NCI-H524 (cell line): Measurements from ENCODE around the gene DEFB126.
"Not testable (repeated sequence)": the region's sequence is repeated elsewhere in the genome, so short reads cannot be mapped to it uniquely, and the experiment has no call there.

ENCODE experiments used
- DNase-seq, 2 experiments: peaks; one replicate each; lab custom pipeline; 2025; lab: John Stamatoyannopoulos, UW

Gene DEFB126

GRCh38 chr20:142290-142689 lies at the start of gene DEFB126:
DEFB126 (plus strand) TSS chr20:142590; CDS start chr20:142629, 39 bp downstream.
- no peak for DNase-seq

- no peak for DNase-seq
Observed at GRCh38 chr20:93641-94040, 48.7 kb upstream of the DEFB126 start.

- DNase-seq, result no peak
Observed at GRCh38 chr20:95215-95614, 47.2 kb upstream of the DEFB126 start.

- DNase-seq, result not testable (repeated sequence)
Observed at GRCh38 chr20:97691-98090, 44.7 kb upstream of the DEFB126 start.

GRCh38 chr20:101975-102374 lies 40.4 kb upstream of the DEFB126 start:
- no peak for DNase-seq

GRCh38 chr20:103456-103855 lies 38.9 kb upstream of the DEFB126 start:
- no peak for DNase-seq

- no peak for DNase-seq
Observed at GRCh38 chr20:112396-112795, 30.0 kb upstream of the DEFB126 start.

- DNase-seq, result no peak
Observed at GRCh38 chr20:117518-117917, 24.9 kb upstream of the DEFB126 start.

GRCh38 chr20:129786-130323 lies 12.5 kb upstream of the DEFB126 start:
- not testable (repeated sequence) for DNase-seq

- peak; percentile 47 to 71 for DNase-seq
Observed at GRCh38 chr20:137668-138490, 4.5 kb upstream of the DEFB126 start.

GRCh38 chr20:145877-146276 lies 3.5 kb downstream of the DEFB126 start:
- DNase-seq, result no peak

GRCh38 chr20:152131-152530 lies 9.7 kb downstream of the DEFB126 start:
- DNase-seq, result no peak

GRCh38 chr20:157154-157553 lies 14.8 kb downstream of the DEFB126 start, which contains the start of gene DEFB127:
DEFB127 (plus strand) TSS chr20:157454; CDS start chr20:157545, 91 bp downstream.
- DNase-seq, result peak; percentile 8 to 57

- DNase-seq, result no peak
Observed at GRCh38 chr20:164618-165017, 22.2 kb downstream of the DEFB126 start.

- DNase-seq, result no peak
Observed at GRCh38 chr20:168876-169275, 26.5 kb downstream of the DEFB126 start.

- DNase-seq, result no peak
Observed at GRCh38 chr20:184288-184687, 41.9 kb downstream of the DEFB126 start.

- no peak for DNase-seq
Observed at GRCh38 chr20:187733-188132, 45.3 kb downstream of the DEFB126 start.

GRCh38 chr20:189611-190010 lies 47.2 kb downstream of the DEFB126 start, which contains the start of gene DEFB128:
DEFB128 (minus strand) TSS chr20:189711; CDS start chr20:189623, 88 bp downstream.
- no peak for DNase-seq
